HepG2 (cell line): Measurements from ENCODE around the gene GMPPA. TPM values are rescaled to one million over a fixed set of nuclear protein-coding genes. Genes with fewer than 3 reads are reported as not detected.

Experiments
- FOSL2 ChIP-seq: sonication (generic); formaldehyde crosslinking; IDR thresholded peaks from 2 replicates; pipeline ENCODE4 v1.4.0; 2020; ENCODE audit warnings: missing genetic modification reagents
- GATAD2A ChIP-seq: IDR thresholded peaks from 2 replicates; pipeline ENCODE4 v1.6.1; 2016
- GPBP1L1 ChIP-seq: sonication (generic); formaldehyde crosslinking; IDR thresholded peaks from 2 replicates; pipeline ENCODE4 v1.5.0; 2020; ENCODE audit warnings: mild to moderate bottlenecking, missing genetic modification reagents
- KDM1A ChIP-seq: IDR thresholded peaks from 2 replicates; pipeline ENCODE4 v1.6.1; 2016; ENCODE audit warnings: missing compliant biosample characterization
- KLF6 ChIP-seq: IDR thresholded peaks from 2 replicates; pipeline ENCODE4 v1.8.0; 2016; ENCODE audit warnings: missing biosample characterization, missing genetic modification reagents
- SSRP1 ChIP-seq: IDR thresholded peaks from 2 replicates; pipeline ENCODE4 v1.6.1; 2016; ENCODE audit warnings: control low read depth
- ZBTB39 ChIP-seq: sonication (generic); formaldehyde crosslinking; IDR thresholded peaks from 2 replicates; pipeline ENCODE4 v1.5.0; 2020; ENCODE audit warnings: missing genetic modification reagents
- ZFY ChIP-seq: sonication (generic); formaldehyde crosslinking; IDR thresholded peaks from 2 replicates; pipeline ENCODE4 v1.4.0; 2020; ENCODE audit warnings: missing genetic modification reagents
- ZNF251 ChIP-seq: sonication (generic); formaldehyde crosslinking; IDR thresholded peaks from 2 replicates; pipeline ENCODE4 v1.9.0; 2021; ENCODE audit warnings: mild to moderate bottlenecking, missing genetic modification reagents
- ZNF281 ChIP-seq: sonication (generic); formaldehyde crosslinking; IDR thresholded peaks from 2 replicates; pipeline ENCODE4 v1.4.0; 2020; ENCODE audit warnings: missing genetic modification reagents, borderline replicate concordance
- ZNF333 ChIP-seq: sonication (generic); formaldehyde crosslinking; IDR thresholded peaks from 2 replicates; pipeline ENCODE4 v1.4.0; 2020; ENCODE audit warnings: mild to moderate bottlenecking, missing genetic modification reagents, borderline replicate concordance
- ZNF550 ChIP-seq: sonication (generic); formaldehyde crosslinking; IDR thresholded peaks from 2 replicates; pipeline ENCODE4 v1.4.0; 2020; ENCODE audit warnings: mild to moderate bottlenecking, missing genetic modification reagents, borderline replicate concordance
- ZNF766 ChIP-seq: sonication (generic); formaldehyde crosslinking; IDR thresholded peaks from 2 replicates; pipeline ENCODE4 v1.5.0; 2020; ENCODE audit warnings: missing genetic modification reagents, borderline replicate concordance
- ZNF777 ChIP-seq: sonication (generic); formaldehyde crosslinking; IDR thresholded peaks from 2 replicates; pipeline ENCODE4 v1.4.0; 2020; ENCODE audit warnings: missing genetic modification reagents
- polyA plus RNA-seq, 8 experiments: library from polyadenylated mRNA; depleted of rRNA in 3 of 8; stranded (reverse) in 7 of 8; unstranded in 1 of 8; fragments of >200 nt; fragmentation: Illumina TruSeq in 4 of 8; extraction: Trizol in 4 of 8; gene quantifications; 2 replicates each; pipeline versions ENCODE4 v1.2.1 to v1.2.3, GENCODE V29; 2011 to 2016; ENCODE audit warnings: low read depth in 4 of 8, missing spikeins in 1 of 8, mixed read lengths in 1 of 8; ENCODE audit not compliant: insufficient read depth in 1 of 8
- total RNA-seq, 5 experiments: library from RNA; depleted of rRNA; stranded (reverse); fragments of >200 nt; fragmentation: Illumina TruSeq; extraction: Trizol; gene quantifications; 2 replicates each; pipeline ENCODE4 v1.2.3, GENCODE V29; 2016; ENCODE audit warnings: low read depth in 1 of 5
- TF ChIP-seq, protein P1 (sequence below): sonication (generic); formaldehyde crosslinking; IDR thresholded peaks from 2 replicates; pipeline ENCODE4 v1.5.0; 2020; ENCODE audit warnings: missing genetic modification reagents, mild to moderate bottlenecking, borderline replicate concordance

Gene GMPPA
- total and polyA plus RNA-seq, 2 of the 13 experiments (the other 11 are each of a cell fraction or from before 2014, with no cell fraction given): 81.1 to 106 TPM

GRCh38 chr2:219530048-219530963 is 31.6 kb downstream of the GMPPA start (continued):
- TF ChIP-seq ZNF550 (0 out of 2 replicates have a peak, but pooled peaks have one; percentile 74), ZBTB39 (0 out of 2 replicates have a peak, but pooled peaks have one; percentile 39), ZNF251 (CRISPR knock-in tag) (no peak), KDM1A (0 out of 2 replicates have a peak, but pooled peaks have one; percentile 15), ZFY (peak; percentile 19; the same call in 1 of the 2 replicates), ZNF333 (CRISPR knock-in tag) (no peak), SSRP1 (CRISPR knock-in tag) (no peak), GPBP1L1 (CRISPR knock-in tag) (no peak), GATAD2A (CRISPR knock-in tag) (0 out of 2 replicates have a peak, but pooled peaks have one; percentile 29), FOSL2 (CRISPR knock-in tag) (peak; percentile 29; the same call in 1 of the 2 replicates), ZNF281 (CRISPR knock-in tag) (no peak; the same call in 1 of the 2 replicates), ZNF777 (CRISPR knock-in tag) (no peak), KLF6 (CRISPR knock-in tag) (no peak), ZNF766 (no peak)
- TF ChIP-seq, protein P1, sequence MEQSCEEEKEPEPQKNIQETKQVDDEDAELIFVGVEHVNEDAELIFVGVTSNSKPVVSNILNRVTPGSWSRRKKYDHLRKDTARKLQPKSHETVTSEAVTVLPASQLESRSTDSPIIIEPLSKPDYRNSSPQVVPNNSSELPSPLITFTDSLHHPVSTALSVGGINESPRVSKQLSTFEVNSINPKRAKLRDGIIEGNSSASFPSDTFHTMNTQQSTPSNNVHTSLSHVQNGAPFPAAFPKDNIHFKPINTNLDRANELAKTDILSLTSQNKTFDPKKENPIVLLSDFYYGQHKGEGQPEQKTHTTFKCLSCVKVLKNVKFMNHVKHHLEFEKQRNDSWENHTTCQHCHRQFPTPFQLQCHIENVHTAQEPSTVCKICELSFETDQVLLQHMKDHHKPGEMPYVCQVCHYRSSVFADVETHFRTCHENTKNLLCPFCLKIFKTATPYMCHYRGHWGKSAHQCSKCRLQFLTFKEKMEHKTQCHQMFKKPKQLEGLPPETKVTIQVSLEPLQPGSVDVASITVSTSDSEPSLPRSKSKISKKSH (CRISPR knock-in tag): peak; percentile 44; the same call in 1 of the 2 replicates
